HG02588 (cell line): ENCODE results near the gene PWWP2A.
"Not testable (repeated sequence)": the region's sequence is repeated elsewhere in the genome, so short reads cannot be mapped to it uniquely, and the experiment has no call there.

ENCODE experiments used
- ATAC-seq: cut with Tn5 transposase; IDR thresholded peaks from one replicate; pipeline ENCODE4 v1.9.1; 2021; ENCODE audit warnings: mild to moderate bottlenecking, moderate library complexity; ENCODE audit not compliant: unreplicated experiment

Gene PWWP2A

GRCh38 chr5:160081495-160081894 is 37.8 kb downstream of the PWWP2A start:
- no peak for ATAC-seq

DNA sequence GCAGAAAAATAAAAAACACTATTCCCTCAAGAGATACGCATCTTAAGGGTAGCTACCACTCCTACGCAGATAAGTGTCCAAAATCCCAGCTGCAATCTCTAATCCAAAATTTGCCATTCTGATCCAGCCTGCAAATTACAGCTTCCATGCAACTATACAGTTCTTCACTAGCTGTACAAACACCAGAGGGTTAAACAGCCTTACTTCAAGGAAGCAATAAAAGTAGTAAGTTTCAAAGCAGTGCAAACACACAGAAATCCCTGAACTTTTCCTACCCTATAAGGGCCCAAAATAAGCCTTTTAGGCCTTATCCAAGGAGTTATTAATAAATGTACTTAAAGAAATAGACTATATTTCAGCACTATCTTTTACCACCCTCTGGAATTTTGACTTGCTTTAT is 39.5 kb downstream of the PWWP2A start:
- ATAC-seq, result no peak

DNA sequence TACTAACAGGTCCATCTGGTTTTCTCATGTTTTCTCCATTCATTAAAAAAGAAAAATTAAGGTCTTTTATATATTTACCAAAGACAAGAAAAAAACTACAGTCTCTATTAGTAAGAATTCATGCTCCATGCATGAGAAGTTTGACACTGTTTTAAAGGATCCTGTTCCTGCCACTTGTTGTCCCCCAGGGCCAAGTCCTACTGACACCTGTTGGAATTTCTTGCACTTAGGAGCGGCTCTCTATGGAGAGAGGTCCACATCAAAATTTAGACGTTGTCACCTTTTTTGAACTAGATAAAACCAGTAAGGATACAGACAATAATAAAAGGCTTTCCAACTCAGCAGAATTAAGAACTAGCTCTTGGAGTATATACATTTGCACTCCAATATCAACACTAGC is 42.3 kb downstream of the PWWP2A start:
- ATAC-seq, result no peak

DNA sequence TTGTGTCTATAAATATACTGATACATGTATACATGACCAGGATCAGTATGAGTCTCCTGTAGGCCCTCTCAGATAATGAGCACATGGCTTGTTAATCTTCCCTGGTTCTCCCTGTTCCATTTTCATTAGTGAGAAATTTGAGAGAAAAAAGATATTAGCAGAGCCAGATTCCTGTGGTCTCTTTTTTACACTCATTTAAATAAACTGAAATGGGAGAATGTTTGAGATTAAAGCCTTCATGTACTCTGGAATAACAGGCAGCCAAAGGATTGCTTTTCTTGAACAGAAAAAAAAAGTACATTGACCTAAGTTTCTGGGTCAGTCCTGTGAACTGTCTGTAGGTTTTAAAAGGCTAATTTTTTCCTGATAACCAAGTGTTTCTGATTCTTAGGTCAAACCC is 44.2 kb downstream of the PWWP2A start:
- ATAC-seq, result no peak

DNA sequence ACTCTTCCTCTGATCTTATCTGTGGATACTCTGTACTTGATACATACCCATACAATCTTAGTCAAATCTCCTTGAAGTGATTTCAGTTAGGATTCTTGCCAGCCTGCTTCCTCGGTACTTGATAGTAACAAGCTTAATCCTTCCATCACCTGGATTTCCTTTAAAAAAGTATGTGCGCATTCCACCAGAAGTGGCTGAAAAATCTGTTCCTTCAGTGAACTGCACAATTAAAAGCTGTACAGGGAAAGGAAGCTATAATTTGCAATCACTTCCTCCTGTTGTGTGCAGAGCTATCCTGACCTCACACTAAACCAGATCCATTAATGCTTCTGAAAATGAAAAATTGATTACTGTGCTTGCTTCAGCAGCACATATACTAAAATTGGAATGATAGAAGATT is 47.3 kb downstream of the PWWP2A start:
- ATAC-seq, result no peak

- ATAC-seq, result no peak
Measured at GRCh38 chr5:160071516-160071915, 47.7 kb downstream of the PWWP2A start.

GRCh38 chr5:160069120-160069519 is 50.1 kb downstream of the PWWP2A start:
- ATAC-seq, result not testable (repeated sequence)

- ATAC-seq, result no peak
Measured at GRCh38 chr5:160064995-160065614, 54.1 kb downstream of the PWWP2A start.

DNA sequence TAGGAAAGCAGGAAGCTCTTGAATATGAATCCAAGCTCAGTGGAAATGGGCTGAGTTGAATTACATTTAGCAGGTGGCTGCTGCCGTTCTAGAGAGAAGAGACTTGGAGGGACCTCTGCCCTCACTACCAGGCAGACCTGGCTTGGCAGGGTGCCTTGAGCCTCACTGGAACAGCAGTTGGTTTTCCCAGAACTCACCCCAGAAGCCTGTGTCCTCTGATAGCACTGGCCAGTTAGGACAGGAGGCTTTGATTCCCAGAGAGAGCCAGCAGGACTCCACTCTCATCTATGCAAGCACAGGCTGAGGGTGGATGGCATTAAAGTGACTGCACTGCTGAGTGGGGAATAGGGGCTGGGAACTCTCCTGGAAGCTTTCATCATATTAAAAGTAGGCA is 54.8 kb downstream of the PWWP2A start:
- ATAC-seq, result no peak

GRCh38 chr5:160061770-160062169 is 57.5 kb downstream of the PWWP2A start:
- no peak for ATAC-seq

DNA sequence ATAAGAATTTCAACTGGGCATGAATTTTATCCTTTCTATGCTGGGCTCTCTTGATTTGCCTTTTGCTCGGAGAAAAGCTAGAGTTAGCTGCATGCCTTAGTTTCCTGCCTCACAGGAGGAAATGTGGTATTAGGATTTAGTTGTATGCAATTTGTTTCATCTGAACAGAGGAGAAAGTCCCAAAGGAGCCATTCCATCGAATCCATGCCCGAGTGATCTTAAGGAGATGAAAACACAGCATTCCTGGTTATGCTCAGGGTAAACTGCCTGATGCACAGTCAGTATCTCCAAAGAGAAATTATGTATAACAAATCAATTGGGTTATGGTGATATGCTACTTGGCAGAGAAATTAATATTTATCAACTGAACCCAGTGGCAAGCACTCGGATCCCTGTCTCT is 59.2 kb downstream of the PWWP2A start:
- no peak for ATAC-seq

DNA sequence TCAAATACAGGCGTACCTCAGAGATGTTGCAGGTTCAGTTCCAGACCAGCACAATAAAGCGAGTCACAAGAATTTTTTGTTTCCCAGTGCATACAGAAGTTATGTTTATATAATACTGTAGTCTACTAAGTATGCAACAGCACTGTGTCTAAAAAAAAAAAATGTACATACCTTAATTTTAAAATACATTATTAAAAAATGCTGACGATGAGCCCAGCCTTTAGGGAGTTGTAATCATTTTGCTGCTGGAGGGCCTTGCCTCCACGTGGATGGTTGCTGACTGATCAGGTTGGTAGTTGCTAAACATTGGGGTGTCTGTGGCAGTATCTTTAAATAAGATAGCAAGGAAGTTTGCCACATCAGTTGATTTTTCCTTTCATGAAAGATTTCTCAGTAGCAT is 62.0 kb downstream of the PWWP2A start:
- no peak for ATAC-seq

DNA sequence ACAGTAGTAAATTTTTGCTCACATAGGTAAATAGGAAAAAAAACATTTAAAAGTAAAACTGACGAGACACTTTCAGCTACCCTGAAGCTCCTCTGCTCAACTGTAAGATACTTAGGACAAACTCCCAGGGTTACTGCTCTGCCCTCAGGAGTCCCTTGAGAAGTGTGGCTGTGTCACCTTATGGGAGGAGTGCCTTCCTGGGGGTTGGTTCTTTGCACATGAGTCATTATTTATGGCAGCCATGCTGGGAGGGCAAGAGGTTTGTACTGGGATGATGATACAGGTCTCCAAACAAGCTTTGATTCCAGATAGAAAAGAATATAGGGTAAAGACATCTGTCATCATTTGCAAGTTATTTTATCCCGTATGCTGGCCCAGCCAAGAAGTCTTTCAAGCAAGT is 64.4 kb downstream of the PWWP2A start:
- ATAC-seq, result no peak

DNA sequence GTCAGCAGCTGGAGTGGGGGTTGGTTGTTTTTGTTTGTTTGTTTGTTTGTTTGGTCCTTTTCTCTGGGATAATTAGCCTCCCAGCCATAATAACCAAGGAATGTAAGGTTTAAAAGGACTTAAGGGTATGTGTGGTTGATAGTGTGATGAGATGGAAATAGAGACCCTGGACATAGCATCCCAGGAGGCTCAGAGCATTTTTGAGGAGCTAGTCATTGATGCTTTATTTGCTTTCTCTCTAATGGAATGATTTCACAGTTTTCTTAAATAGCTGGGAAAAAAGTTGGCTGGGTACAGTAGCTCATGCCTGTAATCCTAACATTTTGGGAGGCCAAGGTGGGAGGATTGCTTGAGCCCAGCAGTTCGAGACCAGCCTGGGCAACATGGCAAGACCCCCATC is 65.2 kb downstream of the PWWP2A start:
- ATAC-seq, result no peak

GRCh38 chr5:160049099-160049498 is 70.2 kb downstream of the PWWP2A start:
- no peak for ATAC-seq

DNA sequence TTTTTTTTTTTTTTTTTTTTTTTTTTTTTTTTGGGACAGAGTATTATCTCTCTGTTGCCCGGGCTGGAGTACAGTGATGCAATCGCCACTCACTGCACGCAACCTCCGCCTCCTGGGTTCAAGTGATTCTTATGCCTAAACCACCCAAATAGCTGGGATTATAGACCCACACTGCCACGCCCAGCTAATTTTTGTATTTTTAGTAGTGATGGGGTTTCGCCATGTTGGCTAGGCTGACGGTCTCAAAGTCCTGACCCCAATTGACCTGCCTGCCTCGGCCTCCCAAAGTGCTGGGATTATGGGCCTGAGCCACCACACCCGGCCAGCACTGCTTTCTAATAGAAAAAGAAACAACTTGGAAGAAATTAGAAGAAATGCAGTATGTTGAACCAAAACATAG is 71.1 kb downstream of the PWWP2A start:
- no peak for ATAC-seq

DNA sequence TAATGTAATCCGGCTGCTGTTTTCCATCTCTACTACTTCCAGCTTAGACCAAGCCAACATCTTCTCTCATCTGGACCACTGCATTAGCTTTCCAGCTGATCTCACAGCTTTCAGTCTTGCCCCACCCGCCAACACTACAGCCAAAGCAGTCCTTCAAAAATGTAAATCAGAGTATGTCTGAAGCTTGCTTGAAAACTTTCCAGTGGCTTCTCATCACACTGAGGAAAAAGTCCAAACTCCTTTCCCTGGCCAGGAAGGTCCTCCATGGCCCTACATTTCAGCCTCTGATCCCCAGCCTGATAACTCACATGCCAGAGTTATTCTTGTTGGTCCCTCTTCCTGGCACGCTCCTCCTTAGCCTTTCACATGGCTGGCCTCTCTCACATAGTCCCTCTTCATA is 71.8 kb downstream of the PWWP2A start:
- no peak for ATAC-seq

- ATAC-seq, result no peak
Measured at GRCh38 chr5:160044967-160045366, 74.3 kb downstream of the PWWP2A start.

DNA sequence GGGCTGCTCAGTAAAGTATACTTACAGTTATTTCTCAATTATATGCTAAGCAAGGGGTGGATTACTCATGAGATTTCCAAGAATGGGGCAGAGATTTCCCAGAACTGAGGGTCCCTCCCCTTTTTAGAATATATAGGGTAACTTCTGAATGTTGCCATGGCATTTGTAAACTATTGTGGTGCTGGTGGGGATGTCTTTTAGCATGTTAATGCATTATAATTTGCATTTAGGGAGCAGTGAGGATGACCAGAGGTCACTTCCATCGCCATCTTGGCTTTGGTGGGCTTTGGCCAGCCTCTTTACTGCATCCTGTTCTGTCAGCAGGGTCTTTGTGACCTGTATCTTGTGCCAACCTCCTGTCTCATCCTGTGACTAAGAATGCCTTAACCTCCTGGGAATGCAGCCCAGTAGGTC is 74.9 kb downstream of the PWWP2A start:
- ATAC-seq, result no peak

DNA sequence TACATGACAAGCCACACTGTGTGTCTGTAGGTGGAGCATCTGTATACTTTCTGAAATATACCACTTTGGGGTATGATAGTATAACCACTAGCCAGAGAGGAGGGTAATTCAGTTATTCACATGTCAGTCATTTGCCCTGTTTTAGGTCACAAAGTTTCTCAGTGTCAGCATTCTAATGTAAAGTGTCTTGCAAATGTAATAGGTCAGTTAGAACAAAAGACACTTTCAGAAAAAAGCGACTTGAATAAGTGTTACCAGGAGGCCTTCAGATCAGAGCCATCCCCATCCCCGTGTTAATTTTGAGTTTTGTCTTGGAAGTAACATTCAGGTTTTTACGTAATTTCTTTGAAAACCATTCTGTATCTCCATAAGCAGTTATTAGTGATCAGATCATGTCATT is 76.6 kb downstream of the PWWP2A start:
- no peak for ATAC-seq
